ENCODE measurements around the gene WDR53. TPM values are rescaled to one million over a fixed set of nuclear protein-coding genes. Genes with fewer than 3 reads are reported as not detected.

WDR53 gene
- total RNA-seq, 1 experiment from 2014 or later: 6.6 TPM

Small RNA genes lying within 50 kb of the gene (small RNA-seq; reads per million reads assigned to genes)
- 0.02 to 0.14 reads per million in 2 experiments for gene RPS29P3

Other genes with a start within 250 kb of the WDR53 start
- 0.80 and 4.0 TPM in 2 replicates for gene TM4SF19, start 230.2 kb downstream of the WDR53 start, total RNA-seq (2014; rRNA removed; shearing (Covaris generic))
- gene UBXN7, start 136.1 kb downstream of the WDR53 start, total RNA-seq (2014; rRNA removed; shearing (Covaris generic)): 10.0 and 13.3 TPM in 2 replicates
- gene RNF168, start 64.8 kb downstream of the WDR53 start, total RNA-seq (2014; rRNA removed; shearing (Covaris generic)): 7.1 and 7.7 TPM in 2 replicates
- not detected in 2 replicates for gene SMCO1, start 53.2 kb downstream of the WDR53 start, total RNA-seq (2014; rRNA removed; shearing (Covaris generic))
- 14.0 and 15.8 TPM in 2 replicates for gene FBXO45, start 106 bp upstream of the WDR53 start, total RNA-seq (2014; rRNA removed; shearing (Covaris generic))
- 3.2 and 6.2 TPM in 2 replicates for gene NRROS, start 71.1 kb upstream of the WDR53 start, total RNA-seq (2014; rRNA removed; shearing (Covaris generic))
- 4.5 and 6.7 TPM in 2 replicates for gene CEP19, start 143.7 kb upstream of the WDR53 start, total RNA-seq (2014; rRNA removed; shearing (Covaris generic))
- 51.5 and 58.9 TPM in 2 replicates for gene PIGX, start 143.8 kb upstream of the WDR53 start, total RNA-seq (2014; rRNA removed; shearing (Covaris generic))
- gene PAK2, start 171.3 kb upstream of the WDR53 start, total RNA-seq (2014; rRNA removed; shearing (Covaris generic)): 26.7 and 30.8 TPM in 2 replicates

All from SK-MEL-5 (cell line).